Skin of body (tissue), 1 donor: ENCODE results near the gene PMFBP1. TPM values are rescaled to one million over a fixed set of nuclear protein-coding genes. Genes with fewer than 3 reads are reported as not detected.

Source experiments
- total RNA-seq: library from RNA; depleted of rRNA; stranded (reverse); fragments of >200 nt; gene quantifications from one replicate; pipeline ENCODE4 v1.2.3, GENCODE V29; 2014

PMFBP1 gene
- total RNA-seq, 1 donor from 2014 or later, result 1.8 TPM

Other genes with a start within 250 kb of the PMFBP1 start
- gene PKD1L3, start 171.8 kb downstream of the PMFBP1 start, total RNA-seq, result 0.39 TPM
- 4.0 TPM for gene DHODH, start 163.4 kb downstream of the PMFBP1 start, total RNA-seq
- 12.7 TPM for gene HP, start 117.7 kb downstream of the PMFBP1 start, total RNA-seq
- not detected for gene HPR, start 108.9 kb downstream of the PMFBP1 start, total RNA-seq
- gene TXNL4B, start 78.5 kb downstream of the PMFBP1 start, total RNA-seq, result 9.3 TPM
- gene DHX38, start 78.3 kb downstream of the PMFBP1 start, total RNA-seq, result 46.7 TPM